ENCODE data around the gene PBX3.

- TF ChIP-seq, protein P1, sequence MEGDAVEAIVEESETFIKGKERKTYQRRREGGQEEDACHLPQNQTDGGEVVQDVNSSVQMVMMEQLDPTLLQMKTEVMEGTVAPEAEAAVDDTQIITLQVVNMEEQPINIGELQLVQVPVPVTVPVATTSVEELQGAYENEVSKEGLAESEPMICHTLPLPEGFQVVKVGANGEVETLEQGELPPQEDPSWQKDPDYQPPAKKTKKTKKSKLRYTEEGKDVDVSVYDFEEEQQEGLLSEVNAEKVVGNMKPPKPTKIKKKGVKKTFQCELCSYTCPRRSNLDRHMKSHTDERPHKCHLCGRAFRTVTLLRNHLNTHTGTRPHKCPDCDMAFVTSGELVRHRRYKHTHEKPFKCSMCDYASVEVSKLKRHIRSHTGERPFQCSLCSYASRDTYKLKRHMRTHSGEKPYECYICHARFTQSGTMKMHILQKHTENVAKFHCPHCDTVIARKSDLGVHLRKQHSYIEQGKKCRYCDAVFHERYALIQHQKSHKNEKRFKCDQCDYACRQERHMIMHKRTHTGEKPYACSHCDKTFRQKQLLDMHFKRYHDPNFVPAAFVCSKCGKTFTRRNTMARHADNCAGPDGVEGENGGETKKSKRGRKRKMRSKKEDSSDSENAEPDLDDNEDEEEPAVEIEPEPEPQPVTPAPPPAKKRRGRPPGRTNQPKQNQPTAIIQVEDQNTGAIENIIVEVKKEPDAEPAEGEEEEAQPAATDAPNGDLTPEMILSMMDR (IDR thresholded peaks at IDR 0.05), result no peak
- TF ChIP-seq EZH2 (IDR thresholded peaks at IDR 0.05; ENCODE audit: borderline replicate concordance, insufficient read depth, low read depth, low read length, poor library complexity, severe bottlenecking), result no peak
Observed at GRCh38 chr9:125850106-125850632, 103.0 kb downstream of the PBX3 start.

All from B cell (primary cell).